Heart left ventricle (tissue), 16 donors: ENCODE measurements around the gene HEPN1. TPM values are rescaled to one million over a fixed set of nuclear protein-coding genes. Genes with fewer than 3 reads are reported as not detected.

ENCODE experiments used
- ATAC-seq, 4 donors: fragments of 200-7000 bp; cut with Tn5 transposase; one replicate each; pipeline ENCODE4 v1.9.1; 2020 to 2022; ENCODE audit warnings: moderate library complexity in 4 of 4, mild to moderate bottlenecking in 3 of 4, moderate number of reproducible peaks in 1 of 4
- DNase-seq, 5 donors: peaks; one replicate each; pipeline ENCODE4 v3.0.0-alpha.2; 2020
- H3K27ac ChIP-seq, 12 donors: fragments of 200-600 bp; sonication (generic) in 4 of 12; one replicate each; pipeline versions ENCODE4 v1.5.0 to v1.8.0; 2016 to 2022; ENCODE audit warnings: mild to moderate bottlenecking in 2 of 12
- H3K27me3 ChIP-seq, 9 donors: fragments of 200-600 bp; sonication (generic) in 2 of 9; one replicate each; pipeline versions ENCODE4 v1.5.1 to v1.8.0; 2016 to 2022; ENCODE audit warnings: mild to moderate bottlenecking in 3 of 9
- H3K36me3 ChIP-seq, 9 donors: fragments of 200-600 bp; sonication (generic) in 2 of 9; one replicate each; pipeline versions ENCODE4 v1.5.0 to v1.8.0; 2018 to 2022; ENCODE audit warnings: mild to moderate bottlenecking in 2 of 9
- H3K4me1 ChIP-seq, 12 donors: fragments of 200-600 bp; sonication (generic) in 4 of 12; one replicate each; pipeline versions ENCODE4 v1.5.0 to v1.8.0; 2016 to 2022; ENCODE audit warnings: mild to moderate bottlenecking in 3 of 12
- H3K4me3 ChIP-seq, 12 donors: fragments of 200-600 bp; sonication (generic) in 4 of 12; one replicate each; pipeline versions ENCODE4 v1.5.0 to v1.8.0; 2017 to 2022; ENCODE audit warnings: mild to moderate bottlenecking in 9 of 12, moderate library complexity in 4 of 12
- H3K9me3 ChIP-seq, 12 donors: fragments of 200-600 bp; sonication (generic) in 4 of 12; one replicate each; pipeline versions ENCODE4 v1.5.0 to v1.8.0; 2016 to 2022; ENCODE audit warnings: mild to moderate bottlenecking in 1 of 12
- POLR2A ChIP-seq, 2 donors: fragments of 450-650 bp; IDR thresholded peaks; one replicate each; pipeline ENCODE4 v1.6.1; 2017; ENCODE audit warnings: antibody characterized with exemption in 2 of 2, mild to moderate bottlenecking in 2 of 2, moderate library complexity in 2 of 2
- WGBS, 4 donors: extraction: QIAGEN DNeasy Blood & Tissue Kit in 2 of 4; methylation state at CpG; one replicate each; pipeline versions ENCODE4 v1.1.5 to v1.1.7; 2013 to 2018; 5-methylcytosine and 5-hydroxymethylcytosine counted together
- intact Hi-C, 10 donors: fragments of 100-400 bp; cut with DNase I; formaldehyde crosslinking; loops; one replicate each; pipeline versions ENCODE4 v1.11.1 to v1.14.2; 2022
- polyA plus RNA-seq, 2 donors: library from polyadenylated mRNA; stranded (reverse); fragments of 200-250 nt; gene quantifications; one replicate each; pipeline ENCODE4 v1.2.3, GENCODE V29; 2013
- total RNA-seq, 9 donors: library from RNA; depleted of rRNA in 2 of 9; stranded (reverse); fragments of >200 nt in 2 of 9; fragmentation: NEBNext Ultra II Directional in 3 of 9; extraction: Animal tissue kit (Norgen Biotek cat#: 25700) in 3 of 9; gene quantifications; one replicate each; pipeline versions ENCODE4 v1.1.0 to v1.2.4, GENCODE V29; 2016 to 2023
- TF ChIP-seq, protein P1 (sequence below), 12 donors: fragments of 200-600 bp; sonication (generic) in 4 of 12; IDR thresholded peaks; one replicate each; pipeline versions ENCODE4 v1.5.0 to v1.8.0; 2018 to 2022; ENCODE audit warnings: antibody characterized with exemption in 12 of 12, mild to moderate bottlenecking in 5 of 12
- donor health status: ischemic (EF 13 %, LVEDD 7.1; RV severe dilation, severe dysfunction).
- donor health status: healthy with polysubstance abuse.
- donor health status: DM: no; HTN: yes; CAD: no.
- donor health status: DM: no; HTN: no; CAD: no.
- donor health status: ischemic (EF 25% LVEDD 6.9; RV normal size, moderate dysfunction).
- donor health status: ischemic (EF 25% LVEDD 5.7; RV mildly dilated, moderate dysfunction).
- donor health status: healthy.
- donor health status: DM: yes; HTN: yes; CAD: no.
- donor health status: ischemic (EF 35%, LVEDD 5.7; RV mildly dilated, moderate dysfunction).
- donor health status: nonischemic (EF 11% LVEDD 7.7; RV severe dilation, severe dysfunction).
- donor health status: DM: yes; HTN: yes; CAD: no.
- donor health status: PGD.
- donor health status: ischemic (EF 29% LVEDD 5.4; RV normal size, mild dysfunction).
- donor health status: nonischemic (EF 23%, LVEDD 6.1; RV moderate dilation, normal function).

HEPN1 gene
- total and polyA plus RNA-seq, 11 donors = not detected

DNA sequence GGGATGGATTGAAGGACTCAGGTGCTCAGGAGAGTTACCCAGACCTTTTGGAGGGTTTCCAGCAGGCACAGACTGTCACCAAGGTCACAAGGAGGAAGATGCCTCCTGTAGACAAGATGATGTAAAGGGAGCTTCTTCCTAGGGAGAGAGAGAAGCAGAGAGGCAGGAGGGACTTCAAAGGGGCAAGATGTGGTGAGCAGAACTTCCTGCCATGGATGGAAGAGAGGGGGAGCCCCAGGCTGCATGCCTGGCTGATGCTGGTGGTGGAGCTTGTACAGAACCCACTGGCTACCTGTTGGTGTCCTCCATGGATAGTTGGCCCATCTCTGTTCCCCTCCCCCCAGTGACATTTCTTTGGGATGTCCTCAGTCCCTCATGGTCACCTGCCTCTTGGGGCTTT is 4.2 kb downstream of the HEPN1 start:
- DNase-seq (no peak), ATAC-seq (no peak)
- Histone ChIP-seq H3K27me3 (peaks cover 0 to 10% (median 3%) of the 10 kb centered on the region in 9 donors), H3K9me3 (no peaks in the 10 kb centered on the region), H3K4me1 (peaks cover 0 to 17% (median 4%) of the 10 kb centered on the region in 12 donors), H3K36me3 (no peaks in the 10 kb centered on the region), H3K27ac (no peak overlapping the region), H3K4me3 (no peak overlapping the region)
- intact Hi-C loops = loop anchor here in 2 of 10 donors (10.0 kb wide), 1 partner anchor 48 kb away; no protein-coding TSS in a partner anchor
- TF ChIP-seq POLR2A (IDR thresholded peaks at IDR 0.05) = no peak
- TF ChIP-seq, protein P1, sequence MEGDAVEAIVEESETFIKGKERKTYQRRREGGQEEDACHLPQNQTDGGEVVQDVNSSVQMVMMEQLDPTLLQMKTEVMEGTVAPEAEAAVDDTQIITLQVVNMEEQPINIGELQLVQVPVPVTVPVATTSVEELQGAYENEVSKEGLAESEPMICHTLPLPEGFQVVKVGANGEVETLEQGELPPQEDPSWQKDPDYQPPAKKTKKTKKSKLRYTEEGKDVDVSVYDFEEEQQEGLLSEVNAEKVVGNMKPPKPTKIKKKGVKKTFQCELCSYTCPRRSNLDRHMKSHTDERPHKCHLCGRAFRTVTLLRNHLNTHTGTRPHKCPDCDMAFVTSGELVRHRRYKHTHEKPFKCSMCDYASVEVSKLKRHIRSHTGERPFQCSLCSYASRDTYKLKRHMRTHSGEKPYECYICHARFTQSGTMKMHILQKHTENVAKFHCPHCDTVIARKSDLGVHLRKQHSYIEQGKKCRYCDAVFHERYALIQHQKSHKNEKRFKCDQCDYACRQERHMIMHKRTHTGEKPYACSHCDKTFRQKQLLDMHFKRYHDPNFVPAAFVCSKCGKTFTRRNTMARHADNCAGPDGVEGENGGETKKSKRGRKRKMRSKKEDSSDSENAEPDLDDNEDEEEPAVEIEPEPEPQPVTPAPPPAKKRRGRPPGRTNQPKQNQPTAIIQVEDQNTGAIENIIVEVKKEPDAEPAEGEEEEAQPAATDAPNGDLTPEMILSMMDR (IDR thresholded peaks at IDR 0.05) = no peak

DNA sequence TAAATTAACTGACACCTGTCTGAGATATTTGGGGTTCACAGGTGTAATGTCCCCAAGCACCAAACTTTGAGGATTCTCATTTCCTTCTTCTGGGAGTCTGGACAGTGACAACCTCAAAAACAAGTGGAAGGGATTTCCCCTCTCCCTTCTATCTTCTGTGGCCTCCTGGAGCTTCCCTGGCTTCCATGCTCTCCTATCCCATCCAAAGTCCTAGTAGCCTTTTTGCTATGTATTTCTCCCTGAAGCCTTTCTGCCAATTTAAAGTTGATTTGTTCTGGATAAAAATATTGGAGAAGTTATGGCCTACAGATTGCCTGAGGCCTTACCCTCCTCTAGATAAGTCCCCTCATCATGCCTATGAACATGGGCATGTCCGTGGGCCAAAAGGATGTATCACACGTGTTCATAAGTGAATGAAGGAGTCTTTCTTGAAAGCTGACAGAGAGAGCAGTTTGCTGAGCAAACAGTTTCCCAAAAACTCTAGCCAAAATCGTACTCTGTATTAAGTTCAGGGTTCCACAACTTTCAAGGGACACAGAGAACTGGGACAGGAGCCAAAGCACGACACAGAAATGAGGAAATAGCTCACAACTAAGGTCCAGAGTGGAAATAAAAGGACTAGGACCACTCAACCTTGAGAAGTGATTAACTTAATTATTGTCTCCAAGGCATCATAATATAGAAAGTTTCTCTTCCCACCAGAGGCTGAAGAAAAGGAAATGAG is 10.1 kb downstream of the HEPN1 start:
- no peak for DNase-seq
- Histone ChIP-seq H3K9me3 (no peaks in the 10 kb centered on the region), H3K4me3 (no peak overlapping the region), H3K27ac (no peak overlapping the region), H3K27me3 (no peaks in the 10 kb centered on the region), H3K4me1 (no peaks in the 10 kb centered on the region), H3K36me3 (no peaks in the 10 kb centered on the region)
- 31 to 52% (median 44%) methylated on average over 4 of the region's 4 CpGs for WGBS, 4 donors
- ATAC-seq = no peak
- TF ChIP-seq POLR2A (IDR thresholded peaks at IDR 0.05) = no peak
- TF ChIP-seq, protein P1 (IDR thresholded peaks at IDR 0.05) = no peak
- intact Hi-C loops = loop anchor here in 2 of 10 donors (10.0 kb wide), 1 partner anchor 54 kb away; no protein-coding TSS in a partner anchor

DNA sequence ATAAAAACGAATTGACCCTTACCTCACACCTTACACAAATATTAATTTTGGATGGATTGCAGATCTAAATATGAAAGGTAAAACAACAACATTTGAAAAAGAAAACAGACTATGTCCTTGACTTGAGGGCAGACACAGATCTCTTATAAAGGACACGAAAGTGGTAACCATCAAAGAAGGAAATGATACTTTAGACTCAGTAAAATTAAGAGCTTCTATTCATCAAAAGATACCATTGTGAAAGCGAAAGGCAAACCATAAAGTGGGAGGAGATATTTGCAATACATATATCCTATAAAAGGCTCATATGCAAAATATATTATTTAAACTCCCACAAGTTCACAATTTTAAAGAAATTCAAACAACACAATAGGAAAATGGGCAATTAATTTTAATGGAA is 11.7 kb downstream of the HEPN1 start:
- Histone ChIP-seq H3K4me1 (no peaks in the 10 kb centered on the region), H3K9me3 (no peaks in the 10 kb centered on the region), H3K27ac (no peak overlapping the region), H3K4me3 (no peak overlapping the region), H3K27me3 (peaks cover 0 to 6% (median 0%) of the 10 kb centered on the region in 9 donors), H3K36me3 (no peaks in the 10 kb centered on the region)
- WGBS, 4 donors = 79 to 85% (median 82%) methylated on average over 3 of the region's 3 CpGs
- DNase-seq = no peak
- TF ChIP-seq, protein P1 (IDR thresholded peaks at IDR 0.05) = no peak
- TF ChIP-seq POLR2A (IDR thresholded peaks at IDR 0.05) = no peak
- intact Hi-C loops = no loop called here
- ATAC-seq = no peak

GRCh38 chr11:124934862-124935547 is 16.0 kb downstream of the HEPN1 start:
- Histone ChIP-seq H3K27ac (no peak overlapping the region), H3K36me3 (no peaks in the 10 kb centered on the region), H3K27me3 (peaks cover 0 to 6% (median 0%) of the 10 kb centered on the region in 9 donors), H3K9me3 (no peaks in the 10 kb centered on the region), H3K4me1 (no peaks in the 10 kb centered on the region), H3K4me3 (no peak overlapping the region)
- DNase-seq = no peak
- no peak for TF ChIP-seq POLR2A (IDR thresholded peaks at IDR 0.05)
- TF ChIP-seq, protein P1 (IDR thresholded peaks at IDR 0.05) = no peak
- ATAC-seq = no peak
- 75 to 81% (median 78%) methylated on average over 4 of the region's 4 CpGs for WGBS, 4 donors
- intact Hi-C loops = no loop called here
